ENCODE results near the gene JAML.

The JAML gene

GRCh38 chr11:118224511-118225188 is at the start of gene JAML:
JAML (minus strand) TSS chr11:118225011; CDS start chr11:118214866, 10,145 bp downstream.
- no peaks in the 10 kb centered on the region for H3K4me1 Mint-ChIP-seq
- no peak within 1 kb of the TSS for H3K4me3 Mint-ChIP-seq
- H3K36me3 Mint-ChIP-seq (ENCODE audit: low read depth), result no peaks in the 10 kb centered on the region
- peaks cover 59% of the 10 kb centered on the region for H3K27me3 Mint-ChIP-seq (ENCODE audit: low read depth, poor library complexity)
- H3K9me3 Mint-ChIP-seq, result no peaks in the 10 kb centered on the region
- no peak for TF ChIP-seq CTCF (IDR thresholded peaks at IDR 0.05)
- no peak within 1 kb of the TSS for H3K27ac Mint-ChIP-seq
- no peak for DNase-seq

GRCh38 chr11:118274186-118274585 is 49.4 kb upstream of the JAML start:
- peaks cover 90% of the 10 kb centered on the region for H3K27me3 Mint-ChIP-seq (ENCODE audit: low read depth, poor library complexity)
- no peaks in the 10 kb centered on the region for H3K36me3 Mint-ChIP-seq (ENCODE audit: low read depth)
- DNase-seq, result no peak
- H3K27ac Mint-ChIP-seq, result no peak overlapping the region
- H3K4me1 Mint-ChIP-seq, result no peaks in the 10 kb centered on the region
- no peak overlapping the region for H3K4me3 Mint-ChIP-seq
- TF ChIP-seq CTCF (IDR thresholded peaks at IDR 0.05), result no peak
- no peaks in the 10 kb centered on the region for H3K9me3 Mint-ChIP-seq

- TF ChIP-seq CTCF (IDR thresholded peaks at IDR 0.05), result no peak
- DNase-seq, result no peak
- Mint-ChIP-seq H3K4me3 (no peak overlapping the region), H3K9me3 (no peaks in the 10 kb centered on the region), H3K27me3 (ENCODE audit: low read depth, poor library complexity) (peaks cover 92% of the 10 kb centered on the region), H3K36me3 (ENCODE audit: low read depth) (no peaks in the 10 kb centered on the region), H3K4me1 (no peaks in the 10 kb centered on the region), H3K27ac (no peak overlapping the region)
Measured at GRCh38 chr11:118272001-118272400, 47.2 kb upstream of the JAML start.

GRCh38 chr11:118267486-118267885 is 42.7 kb upstream of the JAML start:
- Mint-ChIP-seq H3K4me3 (no peak overlapping the region), H3K27ac (no peak overlapping the region), H3K27me3 (ENCODE audit: low read depth, poor library complexity) (peaks cover 96% of the 10 kb centered on the region), H3K4me1 (peaks cover 30% of the 10 kb centered on the region), H3K36me3 (ENCODE audit: low read depth) (no peaks in the 10 kb centered on the region), H3K9me3 (no peaks in the 10 kb centered on the region)
- no peak for TF ChIP-seq CTCF (IDR thresholded peaks at IDR 0.05)
- no peak for DNase-seq

- no peak for TF ChIP-seq CTCF (IDR thresholded peaks at IDR 0.05)
- Mint-ChIP-seq H3K9me3 (no peaks in the 10 kb centered on the region), H3K4me1 (peaks cover 30% of the 10 kb centered on the region), H3K27me3 (ENCODE audit: low read depth, poor library complexity) (peaks cover 96% of the 10 kb centered on the region), H3K27ac (no peak overlapping the region), H3K4me3 (peak overlapping the region; percentile 27), H3K36me3 (ENCODE audit: low read depth) (no peaks in the 10 kb centered on the region)
- DNase-seq, result no peak
Measured at GRCh38 chr11:118265954-118266353, 41.1 kb upstream of the JAML start.
